Loucy (cell line): ENCODE results near the gene RAF1.

Experiments used
- EZH2phosphoT487 ChIP-seq: fragments of 200-600 bp; IDR thresholded peaks from 2 replicates; pipeline ENCODE4 v1.6.1; 2018; ENCODE audit warnings: antibody characterized with exemption, mild to moderate bottlenecking, moderate library complexity, borderline replicate concordance
- TF ChIP-seq, protein P1 (sequence below): fragments of 200-600 bp; sonication (generic); conservative IDR thresholded peaks from 2 replicates; pipeline ENCODE4 v1.5.1; 2014; ENCODE audit warnings: mild to moderate bottlenecking, antibody characterized with exemption, low read length

DNA sequence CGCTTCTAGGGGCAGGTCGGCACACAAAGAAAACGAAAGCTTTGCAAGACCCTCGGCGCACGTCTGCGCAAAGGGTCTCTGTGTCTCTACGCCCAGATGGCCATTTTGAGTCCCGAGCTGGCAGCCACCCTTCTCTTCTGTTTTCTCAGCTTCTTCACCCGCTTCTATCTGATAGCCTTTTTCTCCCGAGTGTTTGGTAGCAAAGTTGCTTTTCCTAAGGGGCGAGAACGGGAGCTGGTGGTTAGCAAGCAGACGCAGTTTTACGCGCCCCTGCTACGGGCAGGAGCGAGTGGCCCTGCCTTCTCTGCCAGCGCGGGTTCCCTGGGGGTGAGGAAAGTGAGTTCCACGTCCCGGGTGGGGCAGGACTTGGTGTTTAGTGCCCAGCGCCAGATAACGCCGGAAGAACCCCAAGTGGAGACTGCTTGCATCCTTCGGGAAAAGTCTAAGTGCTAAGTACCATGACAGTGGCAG, 110.0 kb downstream of the RAF1 start:
- TF ChIP-seq, protein P1, sequence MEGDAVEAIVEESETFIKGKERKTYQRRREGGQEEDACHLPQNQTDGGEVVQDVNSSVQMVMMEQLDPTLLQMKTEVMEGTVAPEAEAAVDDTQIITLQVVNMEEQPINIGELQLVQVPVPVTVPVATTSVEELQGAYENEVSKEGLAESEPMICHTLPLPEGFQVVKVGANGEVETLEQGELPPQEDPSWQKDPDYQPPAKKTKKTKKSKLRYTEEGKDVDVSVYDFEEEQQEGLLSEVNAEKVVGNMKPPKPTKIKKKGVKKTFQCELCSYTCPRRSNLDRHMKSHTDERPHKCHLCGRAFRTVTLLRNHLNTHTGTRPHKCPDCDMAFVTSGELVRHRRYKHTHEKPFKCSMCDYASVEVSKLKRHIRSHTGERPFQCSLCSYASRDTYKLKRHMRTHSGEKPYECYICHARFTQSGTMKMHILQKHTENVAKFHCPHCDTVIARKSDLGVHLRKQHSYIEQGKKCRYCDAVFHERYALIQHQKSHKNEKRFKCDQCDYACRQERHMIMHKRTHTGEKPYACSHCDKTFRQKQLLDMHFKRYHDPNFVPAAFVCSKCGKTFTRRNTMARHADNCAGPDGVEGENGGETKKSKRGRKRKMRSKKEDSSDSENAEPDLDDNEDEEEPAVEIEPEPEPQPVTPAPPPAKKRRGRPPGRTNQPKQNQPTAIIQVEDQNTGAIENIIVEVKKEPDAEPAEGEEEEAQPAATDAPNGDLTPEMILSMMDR: no peak
- no peak for TF ChIP-seq EZH2phosphoT487
